Measurements from ENCODE around the gene DNAAF8.

GRCh38 chr16:4718466-4718865 lies 15.9 kb upstream of the DNAAF8 start:
- TF ChIP-seq TAF1 (IDR thresholded peaks at IDR 0.05; ENCODE audit: borderline replicate concordance, insufficient read depth, low read length) (no peak), REST (IDR thresholded peaks at IDR 0.05; ENCODE audit: insufficient read depth in 1 of 2, low read depth in 2 of 2, low read length in 2 of 2) (no peak), POLR2AphosphoS5 (IDR thresholded peaks at IDR 0.05; ENCODE audit: low read depth, low read length) (no peak), SIN3A (IDR thresholded peaks at IDR 0.05; ENCODE audit: borderline replicate concordance, insufficient read depth, low read length) (no peak)
